Esophagus squamous epithelium (tissue), 5 donors: ENCODE results near the gene ASIP. TPM values are rescaled to one million over a fixed set of nuclear protein-coding genes. Genes with fewer than 3 reads are reported as not detected.
A peak's percentile ranks its signal among the peaks of the same experiment; 100 is the strongest.

Experiments
- DNase-seq: peaks from one replicate; lab custom pipeline; 2025; lab: John Stamatoyannopoulos, UW
- H3K27ac ChIP-seq, 4 donors: fragments of 200-600 bp; sonication (generic); one replicate each; pipeline ENCODE4 v1.5.1; 2016 to 2019; ENCODE audit warnings: mild to moderate bottlenecking in 1 of 4
- H3K27me3 ChIP-seq, 4 donors: fragments of 200-600 bp; sonication (generic); 1 replicate in 3 of 4; 2 replicates in 1 of 4; pipeline versions ENCODE4 v1.5.1 to v1.6.0; 2017 to 2021; ENCODE audit warnings: antibody characterized with exemption in 1 of 4
- H3K36me3 ChIP-seq, 3 donors: fragments of 200-600 bp; sonication (generic); one replicate each; pipeline ENCODE4 v1.5.1; 2016 to 2019
- H3K4me1 ChIP-seq, 3 donors: fragments of 200-600 bp; sonication (generic); one replicate each; pipeline ENCODE4 v1.5.1; 2017 to 2019
- H3K4me3 ChIP-seq, 4 donors: fragments of 200-600 bp; sonication (generic); 1 replicate in 3 of 4; 2 replicates in 1 of 4; pipeline ENCODE4 v1.5.1; 2016 to 2019; ENCODE audit warnings: mild to moderate bottlenecking in 2 of 4, moderate library complexity in 1 of 4
- H3K9me3 ChIP-seq, 3 donors: fragments of 200-600 bp; sonication (generic); one replicate each; pipeline ENCODE4 v1.5.1; 2016 to 2019
- CTCF ChIP-seq, 6 experiments: fragments of 450-650 bp in 4 of 6; fragments of 200-600 bp in 2 of 6; sonication (generic) in 2 of 6; IDR thresholded peaks; one replicate each; pipeline ENCODE4 v1.5.1; 2016 to 2019; ENCODE audit warnings: antibody characterized with exemption in 6 of 6, mild to moderate bottlenecking in 4 of 6, moderate library complexity in 4 of 6
- POLR2A ChIP-seq, 4 donors: fragments of 450-650 bp; IDR thresholded peaks; one replicate each; pipeline ENCODE4 v1.6.1; 2017; ENCODE audit warnings: antibody characterized with exemption in 4 of 4, mild to moderate bottlenecking in 4 of 4, moderate library complexity in 3 of 4
- WGBS, 2 donors: methylation state at CpG; one replicate each; pipeline ENCODE4 v1.1.5; 2018; 5-methylcytosine and 5-hydroxymethylcytosine counted together
- intact Hi-C: fragments of 100-400 bp; cut with DNase I; formaldehyde crosslinking; loops from one replicate; pipeline ENCODE4 v1.15.0; 2022
- total RNA-seq, 4 donors: library from RNA; depleted of rRNA; stranded (reverse); fragments of >200 nt; gene quantifications; one replicate each; pipeline ENCODE4 v1.1.0, GENCODE V29; 2016
- donor health status: DM: yes; HTN: yes; CAD: no.

The ASIP gene
- total RNA-seq, 4 donors from 2014 or later, result not detected

GRCh38 chr20:34209111-34209510 is 32.1 kb upstream of the ASIP start:
- intact Hi-C loops, result no loop called here
- Histone ChIP-seq H3K9me3 (no peaks in the 10 kb centered on the region), H3K4me3 (no peak overlapping the region), H3K27ac (no peak overlapping the region), H3K27me3 (peaks cover 0 to 6% (median 0%) of the 10 kb centered on the region in 4 donors), H3K36me3 (no peaks in the 10 kb centered on the region), H3K4me1 (no peaks in the 10 kb centered on the region)
- no CpG with 5 or more reads among the region's 3 CpGs for WGBS, 2 donors
- no peak for TF ChIP-seq POLR2A (IDR thresholded peaks at IDR 0.05)
- no peak for TF ChIP-seq CTCF (IDR thresholded peaks at IDR 0.05)
- DNase-seq, result no peak

GRCh38 chr20:34210271-34210670 is 31.0 kb upstream of the ASIP start:
- peaks cover 0 to 2% (median 0%) of the 10 kb centered on the region in 3 donors for H3K4me1 ChIP-seq
- no peaks in the 10 kb centered on the region for H3K36me3 ChIP-seq
- no peak for DNase-seq
- WGBS, 2 donors, result 75 to 83% methylated on average over 1 of the region's 4 CpGs
- no peak overlapping the region for H3K27ac ChIP-seq
- no peaks in the 10 kb centered on the region for H3K9me3 ChIP-seq
- intact Hi-C loops, result no loop called here
- H3K4me3 ChIP-seq, result no peak overlapping the region
- TF ChIP-seq CTCF (IDR thresholded peaks at IDR 0.05) (no peak), POLR2A (IDR thresholded peaks at IDR 0.05) (no peak)
- peaks cover 0 to 6% (median 0%) of the 10 kb centered on the region in 4 donors for H3K27me3 ChIP-seq

GRCh38 chr20:34211591-34211990 is 29.6 kb upstream of the ASIP start:
- Histone ChIP-seq H3K27me3 (peaks cover 0 to 6% (median 0%) of the 10 kb centered on the region in 4 donors), H3K27ac (no peak overlapping the region), H3K4me1 (peaks cover 0 to 14% (median 6%) of the 10 kb centered on the region in 3 donors), H3K9me3 (no peaks in the 10 kb centered on the region), H3K36me3 (no peaks in the 10 kb centered on the region), H3K4me3 (no peak overlapping the region)
- TF ChIP-seq POLR2A (IDR thresholded peaks at IDR 0.05), result no peak
- TF ChIP-seq CTCF (IDR thresholded peaks at IDR 0.05), result no peak
- intact Hi-C loops, result no loop called here
- 73 to 77% methylated on average over 2 of the region's 2 CpGs for WGBS, 2 donors
- no peak for DNase-seq

DNA sequence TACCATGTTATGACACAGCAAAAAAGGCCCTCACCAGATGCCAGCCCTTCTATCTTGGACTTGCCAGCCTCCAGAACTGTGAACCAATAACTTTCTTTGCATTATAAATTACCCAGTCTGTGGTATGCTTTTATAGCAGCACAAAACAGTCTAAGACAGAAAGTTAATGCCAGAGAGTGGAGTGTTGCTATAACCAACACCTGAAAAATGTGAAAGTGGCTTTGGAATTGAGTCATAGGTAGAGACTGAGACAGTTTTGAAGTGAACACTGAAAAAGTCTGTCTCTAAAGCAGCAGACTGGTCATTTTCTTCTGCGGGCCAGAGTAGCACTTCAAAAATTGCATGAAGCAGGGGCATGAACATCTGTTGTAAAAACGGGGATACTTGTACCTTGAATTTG is 28.0 kb upstream of the ASIP start:
- WGBS, 2 donors, result 79 to 82% methylated on average over 2 of the region's 2 CpGs
- peaks cover 0 to 19% (median 9%) of the 10 kb centered on the region in 3 donors for H3K4me1 ChIP-seq
- H3K36me3 ChIP-seq, result no peaks in the 10 kb centered on the region
- peaks cover 0 to 12% (median 0%) of the 10 kb centered on the region in 4 donors for H3K27me3 ChIP-seq
- H3K9me3 ChIP-seq, result no peaks in the 10 kb centered on the region
- intact Hi-C loops, result no loop called here
- no peak overlapping the region for H3K4me3 ChIP-seq
- TF ChIP-seq CTCF (IDR thresholded peaks at IDR 0.05) (no peak), POLR2A (IDR thresholded peaks at IDR 0.05) (no peak)
- DNase-seq, result no peak
- H3K27ac ChIP-seq, result no peak overlapping the region

DNA sequence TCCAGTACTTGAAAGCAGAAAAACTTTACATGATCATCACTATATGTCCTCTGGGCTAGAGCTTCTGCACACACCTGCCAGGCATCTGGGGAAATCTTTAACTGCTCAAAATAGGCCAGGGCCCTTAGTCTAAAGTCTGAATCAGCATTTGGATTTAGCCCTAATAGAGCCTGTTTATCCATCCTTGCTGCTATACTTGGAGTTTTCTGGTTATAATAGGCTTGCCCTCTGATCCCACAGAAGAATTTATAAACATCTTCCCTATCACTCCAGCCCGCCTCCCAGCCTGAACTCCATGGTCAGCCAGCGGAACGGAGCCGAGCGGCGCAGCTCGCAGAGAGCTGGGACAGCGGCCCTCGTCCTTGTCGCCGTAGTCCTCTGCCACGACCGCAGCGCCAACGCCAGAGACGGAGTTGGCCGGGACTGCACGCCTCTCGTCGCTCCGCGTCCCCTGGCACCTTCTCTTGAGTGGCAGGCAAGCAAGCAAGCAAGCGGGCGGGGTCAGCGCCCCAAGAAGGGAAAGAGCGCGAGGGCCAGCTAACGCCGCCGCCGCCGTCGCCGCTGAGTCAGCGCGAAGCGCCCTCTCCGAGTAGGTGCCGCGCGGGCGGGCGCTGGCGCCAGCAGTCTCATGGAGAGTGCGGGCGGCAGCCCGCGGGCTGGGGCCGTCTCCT is 25.4 kb upstream of the ASIP start:
- H3K9me3 ChIP-seq, result no peaks in the 10 kb centered on the region
- H3K4me1 ChIP-seq, result peaks cover 0 to 37% (median 9%) of the 10 kb centered on the region in 3 donors
- TF ChIP-seq CTCF (IDR thresholded peaks at IDR 0.05) (no peak), POLR2A (IDR thresholded peaks at IDR 0.05) (peak in 1 of 4 donors; percentile 28)
- peak overlapping the region; percentile 57 to 85 (median 76) for H3K27ac ChIP-seq
- peak overlapping the region; percentile 26 to 70 (median 44) for H3K4me3 ChIP-seq
- 1 to 6% methylated on average over 15 to 21 of the region's 49 CpGs for WGBS, 2 donors
- intact Hi-C loops, result no loop called here
- no peak for DNase-seq
- no peaks in the 10 kb centered on the region for H3K36me3 ChIP-seq
- peaks cover 0 to 15% (median 0%) of the 10 kb centered on the region in 4 donors for H3K27me3 ChIP-seq
